Subcutaneous abdominal adipose tissue (tissue), 5 donors: ENCODE results near the gene PRKCE.
"Not testable (repeated sequence)": the region's sequence is repeated elsewhere in the genome, so short reads cannot be mapped to it uniquely, and the experiment has no call there.

Experiments
- H3K27ac ChIP-seq: one replicate; pipeline ENCODE4 v1.7.0; 2013; ENCODE audit warnings: low read depth, mild to moderate bottlenecking, inconsistent platforms, low read length, moderate library complexity
- H3K27me3 ChIP-seq, 5 donors: one replicate each; pipeline ENCODE4 v1.7.0; 2013; ENCODE audit warnings: low read length in 5 of 5, inconsistent platforms in 1 of 5; ENCODE audit not compliant: control insufficient read depth in 5 of 5, insufficient read depth in 4 of 5
- H3K36me3 ChIP-seq, 5 donors: one replicate each; pipeline ENCODE4 v1.7.0; 2013; ENCODE audit warnings: low read length in 5 of 5; ENCODE audit not compliant: control insufficient read depth in 5 of 5, insufficient read depth in 5 of 5
- H3K4me1 ChIP-seq, 5 donors: one replicate each; pipeline ENCODE4 v1.7.0; 2013; ENCODE audit warnings: low read length in 5 of 5, mild to moderate bottlenecking in 3 of 5, moderate library complexity in 1 of 5; ENCODE audit not compliant: control insufficient read depth in 5 of 5, insufficient read depth in 5 of 5
- H3K4me3 ChIP-seq, 5 donors: one replicate each; pipeline ENCODE4 v1.7.0; 2013; ENCODE audit warnings: low read length in 5 of 5, low read depth in 1 of 5
- H3K9ac ChIP-seq, 5 donors: one replicate each; pipeline ENCODE4 v1.7.0; 2013; ENCODE audit warnings: low read length in 5 of 5, mild to moderate bottlenecking in 4 of 5, moderate library complexity in 3 of 5
- H3K9me3 ChIP-seq, 5 donors: one replicate each; pipeline ENCODE4 v1.7.0; 2013; ENCODE audit warnings: low read length in 5 of 5; ENCODE audit not compliant: control insufficient read depth in 5 of 5
- donor health status: healthy.
- donor health status: healthy.
- donor health status: healthy.
- donor health status: healthy.
- donor health status: healthy.

PRKCE gene

GRCh38 chr2:45907592-45907991 is 256.1 kb downstream of the PRKCE start:
- no peaks in the 10 kb centered on the region for H3K9me3 ChIP-seq
- H3K27me3 ChIP-seq, result no peaks in the 10 kb centered on the region
- H3K4me1 ChIP-seq, result peaks cover 0 to 10% (median 2%) of the 10 kb centered on the region in 5 donors
- H3K9ac ChIP-seq, result no peak overlapping the region
- no peaks in the 10 kb centered on the region for H3K36me3 ChIP-seq
- no peak overlapping the region for H3K27ac ChIP-seq
- H3K4me3 ChIP-seq, result no peak overlapping the region

GRCh38 chr2:45908316-45909170 is 257.1 kb downstream of the PRKCE start:
- Histone ChIP-seq H3K27me3 (no peaks in the 10 kb centered on the region), H3K27ac (no peak overlapping the region), H3K36me3 (no peaks in the 10 kb centered on the region), H3K9ac (no peak overlapping the region), H3K4me3 (no peak overlapping the region), H3K9me3 (no peaks in the 10 kb centered on the region), H3K4me1 (peaks cover 0 to 10% (median 0%) of the 10 kb centered on the region in 5 donors)

- H3K4me3 ChIP-seq, result no peak overlapping the region
- no peaks in the 10 kb centered on the region for H3K36me3 ChIP-seq
- no peak overlapping the region for H3K27ac ChIP-seq
- no peaks in the 10 kb centered on the region for H3K27me3 ChIP-seq
- H3K9ac ChIP-seq, result no peak overlapping the region
- peaks cover 0 to 9% (median 0%) of the 10 kb centered on the region in 5 donors for H3K4me1 ChIP-seq
- H3K9me3 ChIP-seq, result no peaks in the 10 kb centered on the region
These were observed 257.7 kb downstream of the PRKCE start for GRCh38 chr2:45909171-45909565.

- Histone ChIP-seq H3K27me3 (no peaks in the 10 kb centered on the region), H3K4me3 (no peak overlapping the region), H3K27ac (no peak overlapping the region), H3K4me1 (peaks cover 0 to 3% (median 0%) of the 10 kb centered on the region in 5 donors), H3K9ac (no peak overlapping the region), H3K36me3 (no peaks in the 10 kb centered on the region), H3K9me3 (no peaks in the 10 kb centered on the region)
These were observed 258.3 kb downstream of the PRKCE start for GRCh38 chr2:45909677-45910191.

GRCh38 chr2:45910473-45911060 is 259.1 kb downstream of the PRKCE start:
- no peaks in the 10 kb centered on the region for H3K36me3 ChIP-seq
- H3K9ac ChIP-seq, result no peak overlapping the region
- H3K4me3 ChIP-seq, result no peak overlapping the region
- no peaks in the 10 kb centered on the region for H3K27me3 ChIP-seq
- no peaks in the 10 kb centered on the region for H3K4me1 ChIP-seq
- H3K9me3 ChIP-seq, result no peaks in the 10 kb centered on the region
- H3K27ac ChIP-seq, result no peak overlapping the region

- no peak overlapping the region for H3K9ac ChIP-seq
- no peak overlapping the region for H3K27ac ChIP-seq
- no peaks in the 10 kb centered on the region for H3K36me3 ChIP-seq
- no peaks in the 10 kb centered on the region for H3K4me1 ChIP-seq
- H3K4me3 ChIP-seq, result no peak overlapping the region
- no peaks in the 10 kb centered on the region for H3K27me3 ChIP-seq
- no peaks in the 10 kb centered on the region for H3K9me3 ChIP-seq
These were observed 260.1 kb downstream of the PRKCE start for GRCh38 chr2:45911538-45911937.

- Histone ChIP-seq H3K36me3 (no peaks in the 10 kb centered on the region), H3K4me3 (no peak overlapping the region), H3K9ac (no peak overlapping the region), H3K4me1 (no peaks in the 10 kb centered on the region), H3K27ac (no peak overlapping the region), H3K27me3 (no peaks in the 10 kb centered on the region), H3K9me3 (no peaks in the 10 kb centered on the region)
These were observed 260.6 kb downstream of the PRKCE start for GRCh38 chr2:45912109-45912508.

GRCh38 chr2:45913539-45913938 is 262.1 kb downstream of the PRKCE start:
- no peak overlapping the region for H3K4me3 ChIP-seq
- H3K27ac ChIP-seq, result no peak overlapping the region
- H3K9me3 ChIP-seq, result no peaks in the 10 kb centered on the region
- peaks cover 0 to under 1% (median 0%) of the 10 kb centered on the region in 5 donors for H3K4me1 ChIP-seq
- no peaks in the 10 kb centered on the region for H3K27me3 ChIP-seq
- no peaks in the 10 kb centered on the region for H3K36me3 ChIP-seq
- H3K9ac ChIP-seq, result no peak overlapping the region

GRCh38 chr2:45915523-45915922 is 264.0 kb downstream of the PRKCE start:
- Histone ChIP-seq H3K9ac (no peak overlapping the region), H3K9me3 (no peaks in the 10 kb centered on the region), H3K27ac (no peak overlapping the region), H3K27me3 (no peaks in the 10 kb centered on the region), H3K4me1 (peaks cover 2 to 15% (median 11%) of the 10 kb centered on the region in 5 donors), H3K36me3 (no peaks in the 10 kb centered on the region), H3K4me3 (no peak overlapping the region)

GRCh38 chr2:45917561-45918176 is 266.2 kb downstream of the PRKCE start:
- not testable (repeated sequence) for H3K9ac ChIP-seq, H3K27me3 ChIP-seq, H3K9me3 ChIP-seq, H3K36me3 ChIP-seq, H3K27ac ChIP-seq, H3K4me3 ChIP-seq
- H3K4me1 ChIP-seq, result peaks cover 2 to 15% (median 11%) of the 10 kb centered on the region in 5 donors
